GM13976 (cell line): ENCODE data around the gene SH3PXD2A.

ENCODE experiments used
- DNase-seq: peaks from one replicate; pipeline ENCODE4 v3.0.0; 2012; ENCODE audit warnings: low spot score
- in situ Hi-C: fragments of 300-500 bp; cut with MboI; formaldehyde crosslinking; loops from one replicate; pipeline ENCODE4 v1.12.0; 2022; ENCODE audit warnings: low sequenced_read_pairs, mixed read lengths, inconsistent platforms; ENCODE audit not compliant: unreplicated experiment
- TF ChIP-seq, protein P1 (sequence below): IDR thresholded peaks from 2 replicates; pipeline ENCODE4 v1.5.1; 2012; ENCODE audit warnings: borderline replicate concordance, mild to moderate bottlenecking; ENCODE audit not compliant: insufficient read depth; ENCODE audit errors: extremely low read depth, missing control alignments, control extremely low read depth

The SH3PXD2A gene

GRCh38 chr10:103806395-103807187 lies 48.8 kb downstream of the SH3PXD2A start:
- DNase-seq, result no peak
- in situ Hi-C loops, result no loop called here
- TF ChIP-seq, protein P1, sequence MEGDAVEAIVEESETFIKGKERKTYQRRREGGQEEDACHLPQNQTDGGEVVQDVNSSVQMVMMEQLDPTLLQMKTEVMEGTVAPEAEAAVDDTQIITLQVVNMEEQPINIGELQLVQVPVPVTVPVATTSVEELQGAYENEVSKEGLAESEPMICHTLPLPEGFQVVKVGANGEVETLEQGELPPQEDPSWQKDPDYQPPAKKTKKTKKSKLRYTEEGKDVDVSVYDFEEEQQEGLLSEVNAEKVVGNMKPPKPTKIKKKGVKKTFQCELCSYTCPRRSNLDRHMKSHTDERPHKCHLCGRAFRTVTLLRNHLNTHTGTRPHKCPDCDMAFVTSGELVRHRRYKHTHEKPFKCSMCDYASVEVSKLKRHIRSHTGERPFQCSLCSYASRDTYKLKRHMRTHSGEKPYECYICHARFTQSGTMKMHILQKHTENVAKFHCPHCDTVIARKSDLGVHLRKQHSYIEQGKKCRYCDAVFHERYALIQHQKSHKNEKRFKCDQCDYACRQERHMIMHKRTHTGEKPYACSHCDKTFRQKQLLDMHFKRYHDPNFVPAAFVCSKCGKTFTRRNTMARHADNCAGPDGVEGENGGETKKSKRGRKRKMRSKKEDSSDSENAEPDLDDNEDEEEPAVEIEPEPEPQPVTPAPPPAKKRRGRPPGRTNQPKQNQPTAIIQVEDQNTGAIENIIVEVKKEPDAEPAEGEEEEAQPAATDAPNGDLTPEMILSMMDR, result no peak

DNA sequence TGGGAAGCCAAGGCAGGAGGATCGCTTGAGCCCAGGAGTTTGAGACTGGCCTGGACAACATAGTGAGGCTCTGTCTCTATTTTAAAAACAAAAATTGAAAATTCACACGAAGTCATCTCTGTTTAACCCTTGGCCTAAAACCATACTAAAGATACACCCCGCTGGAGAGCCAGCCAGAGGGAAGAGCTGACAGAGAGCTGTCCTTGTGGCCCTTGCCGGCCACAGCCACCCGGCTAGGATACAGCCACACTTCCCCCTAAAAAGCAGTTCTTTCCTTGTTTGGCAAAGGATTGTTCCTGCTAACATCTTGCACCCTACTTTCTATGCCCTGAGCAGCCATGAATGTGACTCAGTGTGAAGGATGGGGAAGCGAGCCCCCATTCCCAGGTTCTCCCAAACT lies 49.6 kb downstream of the SH3PXD2A start:
- in situ Hi-C loops, result no loop called here
- no peak for DNase-seq
- TF ChIP-seq, protein P1, result no peak

- in situ Hi-C loops, result no loop called here
- TF ChIP-seq, protein P1, result no peak
- DNase-seq, result no peak
Measured at GRCh38 chr10:103804871-103805270, 50.5 kb downstream of the SH3PXD2A start.

DNA sequence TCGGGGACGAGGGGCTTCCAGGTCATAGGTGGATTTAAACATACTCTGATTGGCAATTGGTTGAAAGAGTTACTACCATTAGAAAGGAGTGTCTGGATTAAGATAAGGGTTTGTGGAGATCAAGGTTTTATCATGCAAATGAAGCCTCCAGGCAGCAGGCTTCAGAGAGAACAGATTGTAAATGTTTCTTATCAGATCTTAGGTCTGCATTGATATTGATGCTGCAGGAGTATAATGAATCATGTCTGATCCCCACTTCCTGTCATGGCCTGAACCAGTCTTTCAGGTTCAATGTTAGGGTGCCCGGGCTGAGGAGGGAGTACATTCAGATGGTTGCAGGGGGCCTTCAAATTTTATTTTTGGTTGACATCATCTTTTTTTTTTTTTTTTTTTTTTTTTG lies 51.4 kb downstream of the SH3PXD2A start:
- DNase-seq, result no peak
- in situ Hi-C loops, result no loop called here
- TF ChIP-seq, protein P1, result no peak

- in situ Hi-C loops, result no loop called here
- no peak for DNase-seq
Measured at GRCh38 chr10:103802637-103803353, 52.6 kb downstream of the SH3PXD2A start.

DNA sequence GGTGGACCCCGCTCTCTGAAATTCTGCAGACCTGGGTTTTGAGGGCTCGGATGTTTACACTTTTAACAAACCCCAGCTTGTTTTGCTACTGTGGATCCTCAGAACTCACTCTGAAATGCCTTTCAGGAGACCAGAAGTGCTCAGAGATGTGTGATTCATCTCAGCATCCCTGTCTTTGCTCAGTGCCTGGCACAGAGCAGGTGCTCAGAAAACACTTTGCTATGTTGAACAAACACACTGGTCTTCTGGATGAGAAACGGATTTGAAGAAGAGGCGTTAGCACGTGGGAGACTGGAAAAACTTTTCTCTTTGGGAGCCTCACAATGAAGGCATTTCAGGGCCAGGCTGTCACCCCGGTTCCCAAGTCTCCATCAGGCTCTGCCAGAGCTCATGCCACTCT lies 53.3 kb downstream of the SH3PXD2A start:
- in situ Hi-C loops, result no loop called here
- TF ChIP-seq, protein P1, result no peak
- no peak for DNase-seq

More at GRCh38 chr10:103802637-103803353, 52.6 kb downstream of the SH3PXD2A start:
- TF ChIP-seq, protein P1, result no peak
